Measurements from ENCODE around the gene CHST11.

DNA sequence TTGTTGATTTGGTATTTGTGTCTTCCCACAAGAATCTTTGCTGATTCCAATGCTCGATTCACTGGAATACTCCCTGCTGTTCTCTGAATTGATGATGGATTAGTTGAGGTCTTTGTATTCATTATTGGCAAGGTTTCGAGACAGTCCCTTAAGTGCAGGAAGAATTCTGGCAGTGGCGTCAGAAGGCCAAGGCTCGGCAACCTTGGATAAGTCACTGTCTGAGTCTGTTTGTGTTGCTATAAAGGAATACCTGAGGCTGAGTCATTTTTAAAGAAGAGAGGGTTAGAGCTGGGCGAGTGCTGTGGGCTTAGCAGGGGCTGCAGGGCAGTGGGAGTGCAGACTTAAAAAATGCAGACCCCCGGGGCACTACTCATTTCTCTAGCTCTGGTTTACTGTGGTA, 56.9 kb downstream of the CHST11 start:
- TF ChIP-seq, protein P1, sequence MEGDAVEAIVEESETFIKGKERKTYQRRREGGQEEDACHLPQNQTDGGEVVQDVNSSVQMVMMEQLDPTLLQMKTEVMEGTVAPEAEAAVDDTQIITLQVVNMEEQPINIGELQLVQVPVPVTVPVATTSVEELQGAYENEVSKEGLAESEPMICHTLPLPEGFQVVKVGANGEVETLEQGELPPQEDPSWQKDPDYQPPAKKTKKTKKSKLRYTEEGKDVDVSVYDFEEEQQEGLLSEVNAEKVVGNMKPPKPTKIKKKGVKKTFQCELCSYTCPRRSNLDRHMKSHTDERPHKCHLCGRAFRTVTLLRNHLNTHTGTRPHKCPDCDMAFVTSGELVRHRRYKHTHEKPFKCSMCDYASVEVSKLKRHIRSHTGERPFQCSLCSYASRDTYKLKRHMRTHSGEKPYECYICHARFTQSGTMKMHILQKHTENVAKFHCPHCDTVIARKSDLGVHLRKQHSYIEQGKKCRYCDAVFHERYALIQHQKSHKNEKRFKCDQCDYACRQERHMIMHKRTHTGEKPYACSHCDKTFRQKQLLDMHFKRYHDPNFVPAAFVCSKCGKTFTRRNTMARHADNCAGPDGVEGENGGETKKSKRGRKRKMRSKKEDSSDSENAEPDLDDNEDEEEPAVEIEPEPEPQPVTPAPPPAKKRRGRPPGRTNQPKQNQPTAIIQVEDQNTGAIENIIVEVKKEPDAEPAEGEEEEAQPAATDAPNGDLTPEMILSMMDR (IDR thresholded peaks at IDR 0.05): no peak
- TF ChIP-seq EZH2phosphoT487 (IDR thresholded peaks at IDR 0.05): no peak

Data from neural progenitor cell (in vitro differentiated cells).